H1 (cell line): ENCODE results near the gene SH3PXD2B. TPM values are rescaled to one million over a fixed set of nuclear protein-coding genes. Genes with fewer than 3 reads are reported as not detected.

Experiments
- BCL11A ChIP-seq, 2 experiments: IDR thresholded peaks; one replicate each; pipeline ENCODE4 v1.6.1; 2011; ENCODE audit warnings: low read depth in 2 of 2, low read length in 2 of 2, mild to moderate bottlenecking in 2 of 2
- CHD7 ChIP-seq: fragments of 300-600 bp; sonication (generic); IDR thresholded peaks from 2 replicates; pipeline ENCODE4 v1.7.1; 2012; ENCODE audit warnings: low read length, moderate library complexity, mild to moderate bottlenecking, inconsistent platforms; ENCODE audit not compliant: insufficient replicate concordance
- RAD21 ChIP-seq, 2 experiments: IDR thresholded peaks in 1 of 2; conservative IDR thresholded peaks in 1 of 2; 2 replicates each; pipeline ENCODE4 v1.6.1; 2011; ENCODE audit warnings: low read depth in 2 of 2, low read length in 2 of 2, improper control_type of control experiment in 1 of 2, inconsistent platforms in 1 of 2, mild to moderate bottlenecking in 1 of 2, moderate library complexity in 1 of 2
- polyA plus RNA-seq, 7 experiments: library from polyadenylated mRNA; depleted of rRNA in 3 of 7; stranded (reverse) in 5 of 7; unstranded in 2 of 7; fragments of >200 nt in 5 of 7; fragments of 200-250 nt in 2 of 7; gene quantifications; 1 replicate in 5 of 7; 2 replicates in 1 of 7; 4 replicates in 1 of 7; pipeline versions ENCODE4 v1.2.1 to v1.2.3, GENCODE V29; 2011 to 2013; ENCODE audit warnings: missing spikeins in 2 of 7, mixed read lengths in 2 of 7
- total RNA-seq: library from RNA; stranded (reverse); fragmentation: NEBNext Ultra II Directional; extraction: Animal tissue kit (Norgen Biotek cat#: 25700); gene quantifications from 2 replicates; pipeline ENCODE4 v1.2.1, GENCODE V29; 2021
- TF ChIP-seq, protein P1 (sequence below): IDR thresholded peaks from 2 replicates; pipeline ENCODE4 v1.6.1; 2012; ENCODE audit warnings: low read length, inconsistent platforms
- TF ChIP-seq, protein P2 (sequence below): IDR thresholded peaks from 2 replicates; pipeline ENCODE4 v1.6.1; 2011; ENCODE audit warnings: low read depth, mild to moderate bottlenecking, low read length; ENCODE audit not compliant: insufficient read depth

The SH3PXD2B gene
- total and polyA plus RNA-seq, 2 of the 8 experiments (the other 6 are each of a cell fraction or from before 2014, with no cell fraction given): 32.9 to 72.9 TPM

GRCh38 chr5:172448999-172449398, 5.3 kb downstream of the SH3PXD2B start (continued):
- TF ChIP-seq CHD7 (no peak), BCL11A (IDR thresholded peaks at IDR 0.05; ENCODE audit: low read depth in 2 of 2, low read length in 2 of 2) (no peak), RAD21 (IDR thresholded peaks at IDR 0.05 in 1 of 2, conservative IDR thresholded peaks at IDR 0.05 in 1 of 2; ENCODE audit: low read depth in 2 of 2, low read length in 2 of 2) (no peak)
- TF ChIP-seq, protein P1, sequence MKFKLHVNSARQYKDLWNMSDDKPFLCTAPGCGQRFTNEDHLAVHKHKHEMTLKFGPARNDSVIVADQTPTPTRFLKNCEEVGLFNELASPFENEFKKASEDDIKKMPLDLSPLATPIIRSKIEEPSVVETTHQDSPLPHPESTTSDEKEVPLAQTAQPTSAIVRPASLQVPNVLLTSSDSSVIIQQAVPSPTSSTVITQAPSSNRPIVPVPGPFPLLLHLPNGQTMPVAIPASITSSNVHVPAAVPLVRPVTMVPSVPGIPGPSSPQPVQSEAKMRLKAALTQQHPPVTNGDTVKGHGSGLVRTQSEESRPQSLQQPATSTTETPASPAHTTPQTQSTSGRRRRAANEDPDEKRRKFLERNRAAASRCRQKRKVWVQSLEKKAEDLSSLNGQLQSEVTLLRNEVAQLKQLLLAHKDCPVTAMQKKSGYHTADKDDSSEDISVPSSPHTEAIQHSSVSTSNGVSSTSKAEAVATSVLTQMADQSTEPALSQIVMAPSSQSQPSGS: no peak
- TF ChIP-seq, protein P2, sequence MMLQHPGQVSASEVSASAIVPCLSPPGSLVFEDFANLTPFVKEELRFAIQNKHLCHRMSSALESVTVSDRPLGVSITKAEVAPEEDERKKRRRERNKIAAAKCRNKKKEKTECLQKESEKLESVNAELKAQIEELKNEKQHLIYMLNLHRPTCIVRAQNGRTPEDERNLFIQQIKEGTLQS: no peak
